HG03280 (cell line): ENCODE measurements around the gene SSBP4.

ENCODE experiments used
- ATAC-seq: cut with Tn5 transposase; IDR thresholded peaks from one replicate; pipeline ENCODE4 v1.9.1; 2021; ENCODE audit warnings: mild to moderate bottlenecking, moderate library complexity; ENCODE audit not compliant: unreplicated experiment

The SSBP4 gene

DNA sequence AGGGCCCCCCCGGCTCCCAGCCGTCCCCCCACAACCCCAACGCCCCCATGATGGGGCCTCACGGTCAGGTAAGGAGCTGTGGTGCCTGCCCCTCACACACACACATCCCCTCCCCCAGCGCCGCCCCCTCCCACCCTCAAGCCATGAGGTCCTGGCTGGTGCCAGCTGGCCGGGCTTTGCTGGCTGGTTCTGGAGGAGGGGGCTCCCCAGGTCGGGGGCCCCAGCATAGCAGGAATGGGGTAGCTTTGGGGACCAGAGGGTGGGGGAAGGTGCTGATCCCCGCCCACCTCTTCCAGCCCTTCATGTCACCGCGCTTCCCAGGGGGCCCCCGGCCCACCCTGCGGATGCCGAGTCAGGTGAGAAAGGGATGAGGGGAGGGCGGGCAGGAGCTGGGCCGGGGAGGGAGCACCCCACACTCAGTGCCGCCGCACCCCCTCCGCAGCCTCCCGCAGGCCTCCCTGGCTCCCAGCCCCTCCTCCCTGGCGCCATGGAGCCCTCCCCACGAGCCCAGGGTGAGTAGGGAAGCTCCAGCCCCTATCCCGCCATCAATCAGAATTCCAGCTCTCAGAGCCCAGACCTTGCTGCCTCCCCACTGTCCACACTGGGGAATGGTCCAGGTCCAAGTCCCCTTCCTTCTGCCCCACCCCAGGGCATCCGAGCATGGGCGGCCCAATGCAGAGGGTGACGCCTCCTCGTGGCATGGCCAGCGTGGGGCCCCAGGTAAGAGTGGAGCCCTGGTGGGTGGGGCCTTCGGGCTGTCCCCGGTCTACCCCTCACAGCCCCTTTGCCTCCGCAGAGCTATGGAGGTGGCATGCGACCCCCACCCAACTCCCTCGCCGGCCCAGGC, 12.4 kb downstream of the SSBP4 start:
- ATAC-seq = no peak

DNA sequence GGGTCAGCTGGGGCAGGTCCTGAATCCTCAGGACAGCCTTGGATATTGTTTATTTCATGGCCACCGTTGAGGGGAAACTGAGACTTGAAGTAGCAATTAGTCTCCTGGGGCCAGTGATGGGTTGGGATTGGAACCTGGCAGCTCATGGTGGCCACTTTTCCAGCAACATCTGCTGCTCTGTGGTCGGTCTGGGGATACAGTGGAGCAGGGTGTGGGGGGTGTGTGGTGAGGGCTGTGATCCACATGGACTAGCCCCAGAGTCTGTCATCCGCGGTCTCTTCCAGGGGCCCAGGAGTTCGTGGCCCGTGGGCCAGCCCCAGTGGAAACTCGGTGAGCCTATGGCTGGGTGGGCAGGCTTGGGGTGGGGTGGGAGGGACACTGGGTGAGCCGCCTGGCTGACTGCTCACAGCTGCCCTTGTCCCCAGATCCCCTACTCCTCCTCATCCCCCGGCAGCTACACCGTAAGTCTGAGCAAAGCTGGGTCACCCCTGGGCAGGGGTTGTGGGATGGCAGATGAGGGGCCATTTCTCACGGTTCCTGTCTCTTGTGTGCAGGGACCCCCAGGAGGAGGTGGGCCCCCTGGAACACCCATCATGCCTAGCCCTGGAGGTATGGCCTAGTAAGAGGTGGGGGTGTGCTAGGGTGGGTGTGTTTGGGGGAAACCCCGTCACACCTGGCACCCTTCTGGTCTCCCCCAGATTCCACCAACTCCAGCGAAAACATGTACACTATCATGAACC, 13.2 kb downstream of the SSBP4 start:
- ATAC-seq = no peak

DNA sequence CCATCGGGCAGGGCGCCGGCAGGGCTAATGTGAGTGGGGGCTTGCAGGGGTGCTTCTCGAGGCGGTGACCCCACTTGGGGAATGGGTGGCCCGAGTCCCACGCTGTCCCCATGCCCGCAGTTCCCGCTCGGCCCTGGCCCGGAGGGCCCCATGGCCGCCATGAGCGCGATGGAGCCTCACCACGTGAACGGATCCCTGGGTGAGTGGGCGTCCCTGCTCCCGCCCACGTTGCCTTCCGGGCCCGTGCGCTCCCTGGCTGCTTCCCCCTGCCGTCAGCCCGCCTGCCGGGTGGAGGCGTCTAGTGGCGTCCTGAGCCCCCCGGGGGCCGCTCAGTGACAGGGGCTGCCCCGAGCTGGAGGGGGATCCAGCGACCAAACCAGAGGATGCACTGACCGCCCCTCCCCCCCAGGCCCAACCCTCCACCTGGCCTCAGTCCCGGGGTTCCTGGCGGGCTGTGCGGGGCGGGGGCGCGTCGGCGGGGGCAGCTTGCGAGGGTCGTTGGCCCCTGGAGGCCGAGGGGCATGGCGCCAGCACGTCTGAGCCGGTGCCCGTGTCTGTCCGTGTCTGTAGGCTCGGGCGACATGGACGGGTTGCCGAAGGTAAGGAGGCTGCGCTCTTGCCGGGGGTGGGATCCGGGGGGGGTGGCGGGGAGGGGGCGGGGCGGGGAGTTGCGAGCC, 14.0 kb downstream of the SSBP4 start:
- ATAC-seq = no peak

DNA sequence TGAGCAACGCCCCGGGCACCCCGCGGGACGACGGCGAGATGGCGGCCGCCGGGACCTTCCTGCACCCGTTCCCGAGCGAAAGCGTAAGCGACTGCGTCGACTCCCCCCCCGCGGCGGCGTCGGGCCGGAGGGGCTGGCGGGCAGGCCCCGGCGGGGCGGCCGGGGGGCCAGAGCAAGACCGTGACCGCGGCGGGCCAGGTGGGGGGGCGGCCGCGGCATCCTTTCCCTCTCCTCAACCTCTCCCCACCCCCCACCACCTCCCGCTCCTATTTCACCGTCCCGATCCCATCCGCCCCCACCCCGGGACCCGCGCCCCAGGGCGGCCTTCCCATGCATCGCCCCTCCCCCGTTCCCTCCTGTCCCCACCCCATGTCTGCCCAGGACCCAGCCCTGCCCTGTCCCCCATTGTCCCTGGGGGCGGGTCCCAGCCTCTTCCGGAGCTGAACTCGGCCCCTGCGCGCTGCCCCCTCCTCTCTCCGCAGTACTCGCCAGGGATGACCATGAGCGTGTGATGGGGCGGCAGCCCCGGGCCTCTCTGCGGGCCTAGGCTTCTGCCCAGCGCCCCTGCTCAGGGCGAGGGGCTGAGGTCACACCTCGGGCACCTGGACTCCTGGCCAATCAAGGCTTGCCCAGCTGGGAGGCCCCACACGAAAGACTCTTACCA, 14.7 kb downstream of the SSBP4 start:
- no peak for ATAC-seq

DNA sequence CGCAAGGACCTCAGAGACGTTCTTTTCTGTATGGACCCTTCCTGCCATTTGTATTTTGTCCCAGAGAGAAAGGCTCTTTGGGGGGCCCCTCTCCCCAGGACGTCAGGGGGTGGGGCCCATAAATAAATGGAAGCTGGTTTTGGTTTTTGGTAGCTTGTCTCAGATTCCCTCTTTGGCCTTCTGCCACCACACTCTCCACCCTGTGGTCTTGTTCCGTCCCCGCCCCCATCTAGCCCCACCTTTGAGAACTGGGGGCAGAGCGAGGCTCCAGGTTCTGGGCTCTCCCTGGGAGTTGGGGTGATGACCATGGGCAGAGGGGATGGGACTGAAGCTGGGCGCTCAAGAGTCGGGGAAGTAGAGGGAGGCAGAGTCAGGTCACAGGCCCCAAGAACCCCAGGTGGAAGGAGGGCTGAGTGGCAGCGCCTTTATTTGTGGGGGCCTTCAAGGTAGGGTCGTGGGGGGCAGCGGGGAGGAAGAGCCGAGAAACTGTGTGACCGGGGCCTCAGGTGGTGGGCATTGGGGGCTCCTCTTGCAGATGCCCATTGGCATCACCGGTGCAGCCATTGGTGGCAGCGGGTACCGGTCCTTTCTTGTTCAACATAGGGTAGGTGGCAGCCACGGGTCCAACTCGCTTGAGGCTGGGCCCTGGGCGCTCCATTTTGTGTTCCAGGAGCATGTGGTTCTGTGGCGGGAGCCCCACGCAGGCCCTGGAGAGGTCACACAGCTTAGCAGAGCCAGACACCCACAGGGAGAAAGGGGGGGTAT, 15.4 kb downstream of the SSBP4 start:
- no peak for ATAC-seq

DNA sequence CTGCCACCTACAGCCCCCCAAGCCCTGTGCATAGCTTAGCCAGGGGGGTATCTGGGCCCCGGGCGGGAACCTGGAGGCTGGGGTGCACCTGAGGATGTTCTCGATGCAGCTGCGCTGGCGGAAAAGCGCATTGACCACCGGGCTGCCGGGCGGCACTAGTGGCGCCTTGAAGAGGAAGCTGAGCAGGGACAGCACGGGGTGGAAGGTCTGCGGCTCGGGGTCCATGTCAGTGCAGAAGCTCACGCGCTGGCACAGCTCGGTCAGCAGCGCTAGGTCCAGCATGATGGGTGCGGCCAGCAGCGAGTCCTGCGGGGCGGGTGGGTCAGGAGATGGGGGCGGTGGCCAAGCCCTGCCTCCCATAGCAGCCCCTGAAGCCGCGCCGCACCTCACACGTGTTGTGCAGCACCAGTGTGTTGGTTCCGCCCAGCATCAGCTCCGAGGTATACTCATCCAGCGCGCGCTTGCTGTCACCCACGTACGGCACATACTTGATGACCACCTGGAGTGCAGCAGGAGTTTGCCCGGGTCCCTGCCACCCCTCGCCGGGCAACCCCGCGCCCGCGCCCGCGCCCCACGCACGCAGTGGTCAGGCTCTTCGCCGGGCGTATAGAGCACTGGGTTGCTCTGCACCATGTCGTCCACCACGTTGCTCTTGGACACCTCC, 16.1 kb downstream of the SSBP4 start:
- no peak for ATAC-seq

DNA sequence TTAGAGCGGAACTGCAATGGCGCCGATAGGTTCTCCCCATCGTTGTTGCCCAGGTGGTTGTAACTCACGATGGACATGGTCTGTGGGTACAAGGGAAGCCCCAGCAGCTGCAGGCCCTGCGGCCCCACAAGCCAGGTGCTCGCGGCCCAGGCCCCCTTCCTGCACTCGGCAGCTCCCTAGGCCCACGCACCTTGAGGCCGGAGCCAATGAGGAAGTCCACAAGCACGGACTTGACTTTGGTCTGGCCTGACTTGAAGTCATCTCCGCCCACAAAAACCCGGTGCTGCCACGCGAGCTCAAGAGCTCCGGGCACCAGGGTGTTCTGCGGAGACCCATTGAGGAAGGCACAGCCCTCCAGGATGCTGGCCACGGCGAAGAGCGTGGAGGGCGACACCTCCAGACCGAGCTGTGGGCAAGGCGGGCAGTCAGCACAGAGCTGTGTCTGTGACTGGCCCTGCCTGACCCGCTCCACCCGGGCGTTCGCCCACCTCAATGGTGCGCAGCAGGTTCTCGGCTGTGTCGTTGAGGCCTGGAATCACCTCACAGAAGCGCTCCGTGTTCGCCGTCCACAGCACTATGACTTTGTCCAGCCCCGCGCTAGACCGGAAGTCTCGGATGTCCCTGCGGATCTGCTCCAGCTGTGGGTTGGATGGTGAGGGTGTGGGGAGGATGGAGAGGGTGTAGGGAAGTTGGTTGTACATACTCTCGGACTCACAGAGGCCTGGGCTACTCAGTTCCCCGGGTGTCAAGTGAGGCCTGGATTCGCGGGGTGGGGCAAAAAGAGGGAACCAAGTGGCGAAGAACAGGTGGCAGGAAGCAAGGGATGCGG, 16.9 kb downstream of the SSBP4 start:
- ATAC-seq = no peak

DNA sequence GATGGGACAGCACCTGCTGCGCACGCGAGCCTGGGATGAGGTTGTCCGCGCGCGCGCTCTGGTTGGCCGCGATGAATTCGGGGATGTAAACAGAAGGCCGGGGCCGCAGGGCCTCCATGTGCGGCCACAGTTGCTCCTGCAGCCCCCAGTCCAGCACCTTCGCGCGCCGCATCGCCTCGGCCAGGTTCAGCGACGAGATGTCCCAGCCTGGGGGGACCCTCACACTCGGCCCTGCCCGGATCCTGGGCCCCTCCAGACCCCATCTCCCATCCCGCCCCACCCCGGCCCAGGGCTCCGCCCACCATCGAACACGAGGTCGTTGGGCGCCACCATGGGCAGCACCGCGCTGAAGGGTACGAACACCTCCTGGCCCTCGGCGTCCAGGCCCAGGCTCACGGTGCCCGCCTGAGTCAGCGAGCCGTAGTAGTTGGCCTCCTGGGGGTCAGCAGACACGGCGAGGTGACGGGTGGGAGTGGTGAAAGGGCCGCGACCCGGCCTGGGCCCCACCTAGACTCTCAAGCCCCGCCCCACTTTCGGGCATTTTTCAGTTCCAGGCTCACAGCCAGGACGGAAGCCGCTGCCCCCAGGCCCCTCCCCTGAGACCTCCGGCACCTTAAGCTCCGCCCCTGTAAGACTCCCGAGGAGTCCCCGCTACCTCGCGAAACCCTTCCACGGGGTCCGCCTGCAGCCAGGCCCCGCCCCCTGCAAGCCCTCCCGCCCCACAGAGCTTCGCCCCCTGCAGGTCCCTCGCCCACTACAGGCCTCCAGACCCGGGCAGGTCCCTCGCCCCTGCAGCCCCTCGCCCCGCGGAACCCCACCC, 17.7 kb downstream of the SSBP4 start:
- no peak for ATAC-seq

DNA sequence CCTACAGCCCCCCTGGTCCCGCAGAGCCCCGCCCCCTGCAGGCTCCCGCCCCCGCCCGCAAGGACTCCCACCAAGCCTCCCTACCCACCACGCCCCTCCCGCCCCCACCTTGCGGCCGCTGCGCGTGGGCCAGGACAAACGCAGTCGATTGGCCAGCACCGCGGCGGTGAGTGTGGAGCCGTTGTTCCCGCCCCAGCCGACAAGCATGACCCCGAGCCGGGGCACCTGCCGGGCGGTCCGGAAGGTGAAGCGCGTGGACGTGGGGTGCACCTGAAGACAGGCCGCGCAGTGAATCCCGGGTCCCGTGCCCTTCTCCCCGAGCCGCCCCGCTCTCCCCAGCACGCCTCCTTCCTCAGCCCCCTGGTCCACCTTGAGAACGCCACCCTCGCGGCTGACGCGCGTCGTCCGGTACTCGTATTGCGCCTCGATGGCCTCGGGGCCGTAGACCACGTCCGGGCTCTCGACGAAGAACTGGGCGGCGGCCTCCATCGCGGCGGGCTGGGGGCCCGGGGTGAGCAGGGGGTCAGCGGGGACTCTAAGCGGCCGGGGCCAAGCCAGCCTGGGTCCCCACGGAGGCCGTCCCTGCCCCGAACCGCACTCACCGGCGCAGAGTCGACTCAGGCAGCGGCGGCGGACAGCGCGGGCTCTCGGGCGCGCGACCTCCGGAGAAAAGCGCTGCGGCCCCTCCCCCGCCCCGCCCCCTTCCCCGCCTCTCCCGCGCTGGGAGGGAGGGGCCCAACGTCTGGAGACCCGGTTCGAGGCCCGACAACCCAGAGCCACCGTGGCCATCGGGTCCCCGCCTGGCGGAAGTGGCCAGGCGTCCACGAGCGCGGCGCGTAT, 18.5 kb downstream of the SSBP4 start, which contains the start of gene ISYNA1:
TSS of gene ISYNA1 (minus strand) at position 643 of the 840 bp plus-strand sequence. CDS start at position 489, 154 bp downstream.
- no peak for ATAC-seq

DNA sequence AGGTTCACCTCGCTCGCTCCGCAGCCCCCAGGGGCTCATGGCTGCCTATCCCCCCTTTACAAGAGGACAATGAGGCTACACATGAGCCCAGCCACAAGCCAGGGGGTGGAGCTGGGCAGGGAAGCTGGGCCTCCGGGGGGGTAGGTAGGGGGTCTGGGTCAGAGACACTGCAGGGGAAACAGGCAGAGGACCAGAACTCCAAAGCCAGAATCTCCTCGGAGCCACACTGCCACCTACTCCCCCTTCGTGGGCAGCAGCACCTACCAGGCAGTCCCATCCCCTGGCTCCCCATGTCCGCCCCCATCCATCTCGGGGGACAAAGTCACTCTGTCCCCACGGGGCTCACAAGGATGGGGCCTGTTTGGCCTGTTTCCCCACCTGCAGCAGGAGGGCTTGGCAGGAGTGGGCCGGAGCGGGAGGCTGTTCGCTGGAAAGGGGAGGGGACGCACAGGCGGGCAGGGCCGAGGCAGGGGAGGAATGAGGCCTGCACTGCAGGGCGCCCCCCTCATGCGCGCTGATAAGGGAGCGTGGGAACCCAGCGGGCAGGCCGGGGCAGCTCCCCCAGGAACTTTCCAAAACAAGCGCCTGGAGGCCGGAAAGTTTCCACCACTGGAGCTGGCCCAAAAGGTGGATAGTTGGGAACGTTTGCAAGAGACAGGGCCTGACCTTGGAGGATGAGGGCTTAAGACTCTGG, 19.3 kb downstream of the SSBP4 start:
- no peak for ATAC-seq

DNA sequence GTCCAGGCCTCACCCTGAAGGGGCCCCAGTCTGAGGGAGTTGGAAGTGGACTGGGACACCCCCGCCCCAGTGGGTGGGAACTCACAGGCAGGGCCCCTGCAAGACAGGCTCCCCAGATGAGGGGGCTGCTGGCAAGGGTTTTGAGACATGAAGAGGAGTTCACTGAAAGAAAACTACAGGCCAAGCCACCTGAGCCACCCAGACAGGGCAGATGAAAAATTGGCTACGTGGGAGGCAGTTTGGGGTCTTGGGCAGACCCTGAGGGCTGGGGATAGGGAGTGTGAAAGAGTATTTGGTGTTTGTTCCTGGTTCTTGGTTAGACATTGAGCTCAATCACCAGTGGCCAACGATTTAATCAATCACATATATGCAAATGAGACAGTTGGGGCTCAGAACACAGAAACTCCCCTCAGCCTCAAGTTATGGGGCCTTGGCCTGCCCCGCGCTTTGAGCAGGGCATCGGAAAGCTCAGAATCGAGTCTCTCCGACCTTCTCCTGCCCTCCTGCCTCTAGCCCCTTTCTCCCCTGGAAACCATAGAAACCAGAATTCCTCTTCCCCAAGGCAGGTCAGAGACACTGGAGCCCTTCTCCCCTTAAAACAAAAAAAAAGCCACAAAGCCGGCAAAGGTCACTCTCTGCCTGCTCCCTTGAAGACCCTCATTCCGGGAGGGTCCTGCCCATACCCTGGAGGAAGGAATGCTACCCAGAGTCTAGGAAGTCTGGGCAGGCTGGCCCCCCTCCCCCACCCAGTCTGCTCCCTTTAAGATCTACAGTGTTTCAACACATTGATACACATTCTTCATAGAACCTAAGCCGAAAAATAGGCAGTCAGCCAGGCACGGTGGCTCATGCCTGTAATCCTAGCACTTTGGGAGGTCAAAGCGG, 20.1 kb downstream of the SSBP4 start:
- no peak for ATAC-seq

DNA sequence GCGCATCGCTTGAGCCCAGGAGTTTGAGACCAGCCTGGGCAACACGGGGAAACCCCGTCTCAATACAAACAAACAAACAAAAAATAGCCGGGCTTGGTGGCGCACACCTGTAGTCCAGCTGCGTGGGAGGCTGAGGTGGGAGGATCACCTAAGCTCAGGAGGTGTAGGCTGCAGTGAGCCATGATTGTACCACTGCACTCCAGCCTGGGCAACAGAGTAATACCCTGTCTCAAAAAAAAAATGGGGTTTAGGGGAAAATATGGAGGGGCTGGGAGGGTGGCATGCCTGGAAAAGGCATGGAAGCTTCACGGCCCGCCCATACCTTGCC, 20.7 kb downstream of the SSBP4 start:
- no peak for ATAC-seq

DNA sequence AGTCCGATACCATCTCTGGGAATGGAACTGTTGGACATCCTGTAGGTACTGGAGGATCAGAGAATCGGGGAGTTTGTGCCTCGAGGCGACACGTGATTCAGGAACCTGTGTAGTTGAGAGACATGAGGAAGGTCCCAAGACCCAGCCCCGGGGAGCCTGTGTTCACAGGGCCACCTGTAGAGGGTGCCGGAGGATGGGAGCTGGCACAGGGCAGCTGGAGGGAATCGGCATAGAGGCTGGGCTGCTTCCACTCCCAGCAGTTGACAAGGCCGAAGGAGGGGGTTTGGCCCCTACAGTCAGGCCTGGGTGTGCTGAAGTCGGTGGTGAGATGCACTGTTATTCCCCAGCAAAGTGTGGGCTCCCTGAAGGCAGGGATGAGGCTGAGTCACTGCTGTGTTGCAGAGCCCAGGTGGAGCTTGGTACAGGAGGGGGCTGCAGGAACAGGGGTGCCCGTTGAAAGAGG, 21.2 kb downstream of the SSBP4 start:
- ATAC-seq = no peak

DNA sequence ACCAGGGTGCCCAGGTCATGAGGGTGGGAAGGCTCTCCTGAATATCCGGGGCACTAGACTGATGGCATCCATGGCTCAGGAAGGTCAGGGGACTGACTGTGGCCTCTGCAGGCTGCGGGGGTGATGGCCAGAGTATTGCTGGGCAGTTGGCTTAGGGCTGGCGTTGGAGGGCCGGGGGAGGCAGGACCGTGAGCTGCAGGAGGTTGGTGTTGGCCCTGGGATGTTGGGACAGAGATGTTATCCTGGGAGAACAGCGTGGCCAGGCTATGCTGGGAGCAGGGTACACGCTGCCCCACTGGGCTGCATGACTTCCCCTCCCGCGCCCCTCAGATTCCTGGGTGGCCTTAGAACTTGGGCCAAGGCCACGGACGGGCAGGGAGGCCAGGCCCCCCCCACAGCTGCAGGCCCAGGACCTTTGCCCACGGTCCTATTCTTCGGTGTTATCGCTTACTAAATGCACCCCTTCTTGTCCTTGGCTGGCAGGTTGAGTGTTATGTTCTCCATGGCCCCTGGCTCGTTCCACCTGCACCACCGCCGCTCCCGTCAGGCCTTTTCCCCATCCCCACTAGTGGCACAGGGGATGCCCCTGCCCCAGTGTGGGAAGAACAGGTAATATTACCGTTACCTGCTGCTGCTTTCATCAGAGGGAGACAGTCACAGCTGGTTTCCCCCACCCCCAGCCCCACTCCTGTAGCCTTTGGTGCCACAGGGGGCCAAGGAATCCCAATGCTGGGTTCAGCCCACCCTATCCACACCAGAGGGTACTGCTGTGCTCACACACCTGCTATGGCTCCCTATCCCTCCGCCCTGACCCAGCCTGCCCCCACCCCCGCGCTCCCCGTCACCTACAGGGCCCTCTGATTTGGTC, 22.0 kb downstream of the SSBP4 start:
- no peak for ATAC-seq
